ENCODE results near the gene GAK.

The GAK gene

DNA sequence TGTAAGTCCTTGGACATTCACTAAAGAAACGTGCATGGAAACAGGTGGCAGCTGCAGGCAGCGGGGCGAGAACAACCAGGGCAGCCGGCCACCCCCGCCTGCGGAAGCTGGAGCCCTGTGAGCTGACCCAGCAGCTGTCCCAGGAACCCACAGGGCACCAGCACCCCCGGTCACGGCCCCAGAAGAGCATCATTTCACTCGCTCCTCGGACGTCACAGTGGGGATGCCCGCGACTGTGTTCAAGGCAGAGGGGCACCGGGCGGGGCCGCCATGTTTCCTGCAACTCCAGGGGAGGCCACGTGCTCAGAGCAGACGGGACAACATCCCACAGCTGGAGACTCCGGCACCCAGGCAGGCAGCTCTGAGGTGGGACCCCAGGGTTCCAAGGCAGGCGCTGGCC lies 61.2 kb downstream of the GAK start:
- no peak for DNase-seq (ENCODE audit: low read depth)

DNA sequence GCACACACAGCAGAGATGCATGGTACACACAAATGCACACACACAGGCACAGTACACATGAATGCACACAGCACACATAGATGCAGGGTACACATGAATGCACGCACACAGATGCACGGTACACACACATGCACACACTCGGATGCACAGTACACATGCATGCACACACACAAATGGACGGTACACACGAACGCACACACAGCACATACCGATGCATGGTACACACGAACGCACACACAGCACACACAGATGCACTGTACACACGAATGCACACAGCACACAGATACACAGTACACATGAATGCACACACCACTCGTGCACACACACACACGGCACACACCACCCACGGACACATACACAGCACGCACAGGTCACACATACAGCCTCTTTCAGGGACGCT lies 62.3 kb downstream of the GAK start:
- DNase-seq (ENCODE audit: low read depth), result no peak

DNA sequence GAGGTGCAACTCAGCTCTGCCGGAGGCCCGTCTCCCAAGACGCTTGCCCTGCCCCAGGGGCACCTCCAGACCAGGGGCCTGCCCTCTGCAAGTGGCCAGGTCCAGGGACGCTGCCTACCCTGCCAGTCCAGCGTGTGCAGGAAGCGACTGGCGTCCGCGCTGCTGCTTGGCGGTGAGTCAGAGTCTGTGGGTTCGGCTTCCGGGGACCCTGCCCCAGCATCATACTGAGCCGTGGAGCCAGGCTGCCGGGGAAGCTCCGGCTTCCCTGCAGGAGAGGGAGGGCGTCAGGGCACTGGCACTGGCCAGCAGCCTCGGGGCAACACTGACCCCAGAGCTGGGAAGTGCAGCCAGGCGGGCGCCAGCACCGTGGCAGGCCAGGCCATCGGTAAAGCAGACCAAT lies 63.7 kb downstream of the GAK start:
- no peak for DNase-seq (ENCODE audit: low read depth)

DNA sequence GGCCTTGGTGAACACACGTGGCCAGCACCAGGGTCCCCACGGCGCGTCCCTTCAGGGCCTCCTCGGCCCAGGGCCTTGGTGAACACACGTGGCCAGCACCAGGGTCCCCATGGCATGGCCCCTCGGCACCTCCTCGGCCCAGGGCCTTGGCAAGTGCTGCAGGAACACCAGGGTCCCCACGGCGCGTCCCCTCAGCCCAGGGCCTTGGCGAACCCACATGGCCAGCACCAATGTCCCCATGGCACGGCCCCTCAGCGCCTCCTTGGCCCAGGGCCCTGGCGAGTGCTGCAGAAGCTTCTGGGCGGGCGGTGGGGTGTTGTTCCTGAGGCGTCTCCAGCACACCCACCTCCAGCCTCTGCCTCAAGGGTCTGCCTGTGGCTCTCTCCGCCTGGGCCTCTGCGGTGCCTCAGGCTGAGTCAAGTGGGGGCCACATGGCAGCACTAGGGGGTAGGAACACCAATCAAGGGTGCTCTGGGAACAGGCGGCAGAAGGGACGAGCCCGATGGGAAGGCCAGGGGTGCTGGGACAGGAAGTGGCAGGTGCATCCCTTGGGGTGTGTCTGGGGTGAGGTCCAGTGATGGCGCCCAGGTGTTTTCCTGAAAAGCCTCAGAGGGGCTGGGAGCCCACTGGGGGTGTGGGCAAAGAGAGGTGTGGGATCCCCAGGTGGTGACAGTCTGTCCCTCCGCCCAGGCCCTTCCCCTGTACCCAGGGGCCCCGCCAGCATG lies 64.4 kb downstream of the GAK start:
- no peak for DNase-seq (ENCODE audit: low read depth)

DNA sequence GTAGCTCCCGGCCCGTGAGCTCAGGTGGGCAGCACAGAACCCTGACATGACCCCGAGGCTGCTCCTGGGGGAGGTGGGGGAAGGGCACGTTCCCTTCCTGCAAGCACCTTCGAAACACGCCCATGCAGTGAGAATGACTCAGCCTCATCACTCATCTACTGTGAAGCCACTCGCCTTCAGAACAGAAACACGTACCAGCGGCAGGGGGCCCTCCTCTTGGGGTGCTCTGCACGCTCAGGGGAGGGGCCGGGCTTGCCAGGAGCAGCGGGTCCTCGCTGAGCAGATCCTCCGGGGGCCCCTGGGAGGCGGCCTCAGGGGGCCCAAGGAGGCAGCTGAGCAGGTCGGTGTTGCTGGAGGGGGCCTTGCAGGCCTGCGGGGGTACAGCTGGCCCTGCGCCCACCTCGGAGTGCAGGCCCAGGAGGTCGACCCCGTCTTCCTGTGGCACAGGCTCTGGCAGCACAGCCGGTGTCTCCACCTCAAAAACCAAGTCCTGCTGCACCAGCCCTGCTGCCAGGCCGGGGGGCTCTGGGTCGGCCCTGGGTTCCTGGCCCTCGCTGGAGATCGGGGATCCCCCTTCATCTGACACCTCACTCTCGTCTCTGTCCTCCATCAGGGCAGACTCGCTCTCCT lies 65.2 kb downstream of the GAK start:
- no peak for DNase-seq (ENCODE audit: low read depth)

DNA sequence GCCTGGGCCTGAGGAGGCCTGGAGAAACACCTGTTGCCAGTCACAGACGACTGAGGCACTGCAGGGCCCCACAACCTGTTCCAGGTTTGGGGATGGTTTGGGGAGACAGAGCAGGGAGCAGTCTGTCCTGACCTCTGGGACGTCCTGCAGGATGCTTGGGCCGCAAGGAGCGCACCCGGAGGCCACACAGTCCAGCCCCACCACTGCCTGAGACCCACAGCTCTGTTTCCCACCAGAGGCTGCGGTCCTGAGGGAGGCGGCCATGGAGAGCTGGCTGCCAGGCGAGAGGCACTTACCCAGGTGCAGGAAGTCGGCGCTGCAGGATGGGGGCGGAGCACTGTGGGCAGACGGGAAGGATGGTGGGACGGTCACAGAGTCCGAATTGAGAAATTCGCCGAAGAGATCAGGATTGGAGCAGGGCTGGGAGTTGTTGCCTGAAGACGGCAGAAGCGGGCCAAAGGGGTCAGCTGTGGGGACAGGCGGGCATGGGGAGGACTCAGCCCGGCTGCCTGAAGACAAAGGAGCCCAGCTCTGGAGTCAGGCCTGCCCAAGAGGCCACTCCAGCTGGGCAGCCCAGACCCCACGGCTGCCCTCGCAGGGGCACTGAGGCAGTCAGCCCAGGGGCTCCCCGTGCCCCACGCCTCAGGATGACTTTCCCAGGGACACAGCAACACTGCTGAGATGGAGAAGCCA lies 65.9 kb downstream of the GAK start:
- no peak for DNase-seq (ENCODE audit: low read depth)

DNA sequence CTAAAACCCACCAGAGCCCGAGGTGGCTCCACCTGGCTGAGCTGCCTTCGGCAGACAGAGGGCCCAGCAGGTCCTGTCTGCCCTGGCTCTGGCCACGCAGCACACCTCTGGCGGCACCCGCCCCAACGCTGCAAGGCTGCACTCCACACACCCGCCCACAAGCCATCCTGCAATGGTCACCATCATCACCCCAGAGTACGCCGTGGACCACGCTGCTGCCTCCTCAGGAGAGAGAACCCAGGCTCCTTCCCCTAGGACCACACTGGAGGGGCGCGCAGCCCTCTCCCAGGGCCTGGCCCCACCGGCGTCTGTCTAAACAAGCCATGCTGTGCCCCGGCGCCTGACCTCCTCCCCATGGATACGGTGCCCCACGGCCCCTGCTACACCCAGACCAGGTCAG lies 66.5 kb downstream of the GAK start:
- no peak for DNase-seq (ENCODE audit: low read depth)

DNA sequence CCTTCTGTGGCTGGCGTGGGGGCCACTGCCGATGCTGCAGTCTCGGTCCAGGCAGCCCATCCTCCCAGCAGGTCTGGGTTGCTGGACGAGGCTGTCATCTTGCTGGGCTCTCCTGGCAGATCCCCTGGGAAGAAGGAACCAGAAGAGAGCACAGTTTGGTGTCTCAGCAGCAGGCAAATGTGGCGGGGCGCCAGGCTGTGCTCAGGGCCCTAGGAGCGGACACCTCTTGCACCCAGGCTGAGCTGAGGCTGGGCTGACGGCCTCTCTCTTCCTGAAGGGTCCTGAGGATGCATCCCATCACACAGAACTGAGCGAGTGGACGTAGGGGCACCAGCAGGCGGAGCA lies 67.0 kb downstream of the GAK start:
- DNase-seq (ENCODE audit: low read depth), result no peak

DNA sequence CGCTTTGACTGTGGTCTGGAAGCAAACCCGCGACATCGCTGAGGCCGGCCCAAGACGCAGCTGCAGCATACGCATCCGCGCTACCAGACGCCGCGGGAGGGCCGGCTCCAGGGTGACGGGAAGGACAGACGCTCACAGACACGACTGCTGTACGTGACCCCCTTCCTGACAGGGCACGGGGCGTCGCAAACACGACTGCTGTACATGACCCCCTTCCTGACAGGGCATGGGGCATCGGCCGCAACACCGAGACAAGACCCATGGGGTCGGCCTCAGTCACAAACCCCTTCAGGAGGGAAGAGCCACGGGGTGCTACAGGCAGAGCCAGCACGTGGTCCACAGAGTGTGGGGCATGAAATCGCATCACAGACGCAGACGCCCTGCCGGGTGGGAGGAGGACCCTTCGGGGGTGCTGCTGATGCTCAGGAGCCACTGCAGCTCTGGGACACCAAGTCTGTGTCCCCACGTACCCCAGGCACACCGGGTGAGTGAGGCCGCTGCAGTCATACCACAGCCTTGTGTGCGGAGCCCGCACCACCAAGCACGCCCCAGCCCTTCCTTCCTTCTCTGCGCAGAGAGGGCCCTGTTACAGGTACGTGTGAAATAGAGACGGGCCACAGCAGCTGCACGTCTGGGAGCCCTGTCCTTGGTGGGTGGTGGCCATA lies 67.5 kb downstream of the GAK start:
- no peak for DNase-seq (ENCODE audit: low read depth)

DNA sequence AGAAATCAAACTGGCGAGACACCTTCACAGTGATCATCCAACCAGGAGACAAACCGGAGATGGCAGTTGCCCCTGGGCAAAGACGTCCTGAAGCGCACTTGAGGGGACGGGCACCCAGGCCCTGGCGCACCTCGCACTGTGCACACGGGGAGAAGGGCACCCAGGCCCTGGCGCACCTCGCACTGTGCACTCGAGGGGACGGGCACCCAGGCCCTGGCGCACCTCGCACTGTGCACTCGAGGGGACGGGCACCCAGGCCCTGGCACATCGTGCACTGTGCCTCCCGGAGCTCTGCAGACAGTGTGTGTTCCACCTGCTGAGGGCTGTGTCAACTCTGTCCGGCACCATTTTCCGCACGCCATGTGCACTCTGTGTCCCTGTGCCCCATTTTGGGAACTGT lies 71.6 kb downstream of the GAK start:
- no peak for DNase-seq (ENCODE audit: low read depth)

DNA sequence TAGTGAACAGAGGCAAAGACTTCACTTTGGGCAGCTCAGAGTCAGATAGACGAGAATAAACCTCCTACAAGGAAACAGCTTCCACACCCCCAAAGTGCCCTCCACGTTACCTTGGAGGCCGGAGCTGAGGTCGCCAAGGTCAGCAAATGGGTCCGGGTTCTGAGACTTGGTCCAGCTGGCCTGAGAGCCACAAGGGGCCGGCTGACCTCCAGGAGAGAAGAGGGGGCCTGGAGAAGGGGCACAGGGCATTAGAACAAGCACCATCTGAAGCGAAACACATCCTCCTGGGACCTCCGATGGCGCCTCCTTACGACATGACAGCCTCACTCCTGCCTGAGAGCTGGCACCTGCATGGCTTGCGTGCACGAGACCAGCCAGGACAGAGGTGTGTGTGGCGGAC lies 72.6 kb downstream of the GAK start:
- DNase-seq (ENCODE audit: low read depth), result no peak

DNA sequence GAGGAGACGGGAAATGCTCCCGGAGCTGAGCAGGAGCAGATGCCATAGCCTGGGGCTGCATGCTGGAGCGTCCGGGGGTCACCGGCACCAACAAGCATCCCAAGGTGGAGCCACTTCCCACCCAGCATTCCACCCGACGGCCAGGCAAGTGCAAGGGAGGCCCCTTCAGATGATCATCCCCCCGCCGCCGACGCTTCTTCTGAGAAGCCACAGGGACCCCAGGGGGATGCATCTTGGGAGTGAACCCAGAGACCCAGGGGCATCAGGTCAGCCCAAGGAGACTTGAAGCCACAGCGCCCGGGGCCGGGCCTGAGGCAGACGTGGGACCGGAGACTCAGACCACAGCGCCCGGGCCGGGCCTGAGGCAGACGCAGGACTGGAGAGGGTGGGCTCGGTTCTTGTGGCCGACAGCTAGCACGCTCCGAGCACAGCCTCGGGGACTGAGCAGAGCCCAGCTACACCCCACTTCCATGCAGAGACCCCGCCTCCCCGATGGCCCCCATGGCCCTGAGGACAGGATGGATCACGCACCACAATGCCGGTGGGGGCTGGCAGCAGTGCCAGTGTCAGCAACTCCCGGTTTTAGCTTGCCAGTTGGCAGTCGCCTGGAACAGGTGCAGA lies 73.2 kb downstream of the GAK start:
- DNase-seq (ENCODE audit: low read depth), result no peak

DNA sequence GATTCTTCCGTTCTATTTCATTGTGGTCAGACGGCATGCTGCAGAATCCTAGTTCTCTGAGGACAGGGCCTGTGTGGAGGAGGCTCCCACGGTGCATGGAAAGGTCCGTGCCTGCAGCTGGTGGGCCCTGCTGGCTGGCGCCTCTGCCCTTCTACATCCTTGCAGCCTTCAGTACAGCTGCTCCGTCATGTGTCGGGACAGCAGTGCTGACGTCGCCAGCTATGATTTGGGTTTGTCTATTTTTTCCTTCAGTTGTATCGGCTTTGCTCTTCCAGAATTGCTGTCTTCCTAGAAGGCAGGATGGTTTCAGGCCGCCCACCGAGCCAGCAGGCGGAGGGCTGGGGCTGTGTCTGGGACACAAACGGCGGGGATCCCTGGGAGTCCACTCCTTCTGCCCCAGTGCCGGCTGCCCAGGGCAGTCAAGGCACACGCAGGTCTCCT lies 74.1 kb downstream of the GAK start:
- no peak for DNase-seq (ENCODE audit: low read depth)

DNA sequence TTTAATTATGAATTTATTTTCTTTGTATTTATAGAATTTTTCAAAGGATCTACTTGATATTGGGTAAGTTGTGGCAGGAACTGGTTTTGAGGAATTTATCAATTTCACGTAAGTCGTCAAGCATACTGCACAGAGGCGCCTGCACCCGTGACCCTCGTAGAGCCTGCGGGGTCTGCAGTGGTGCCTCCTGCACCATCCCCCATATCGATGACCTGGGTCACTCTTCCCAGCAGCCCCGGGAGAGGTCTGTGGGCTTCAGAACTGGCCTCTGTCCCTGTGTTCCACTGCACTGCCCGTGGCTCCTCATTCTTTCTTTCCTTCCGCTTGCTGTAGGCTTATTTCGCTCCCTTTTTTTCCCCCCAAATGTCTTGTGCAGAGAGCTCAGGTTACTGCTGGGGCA lies 74.7 kb downstream of the GAK start:
- DNase-seq (ENCODE audit: low read depth), result no peak

DNA sequence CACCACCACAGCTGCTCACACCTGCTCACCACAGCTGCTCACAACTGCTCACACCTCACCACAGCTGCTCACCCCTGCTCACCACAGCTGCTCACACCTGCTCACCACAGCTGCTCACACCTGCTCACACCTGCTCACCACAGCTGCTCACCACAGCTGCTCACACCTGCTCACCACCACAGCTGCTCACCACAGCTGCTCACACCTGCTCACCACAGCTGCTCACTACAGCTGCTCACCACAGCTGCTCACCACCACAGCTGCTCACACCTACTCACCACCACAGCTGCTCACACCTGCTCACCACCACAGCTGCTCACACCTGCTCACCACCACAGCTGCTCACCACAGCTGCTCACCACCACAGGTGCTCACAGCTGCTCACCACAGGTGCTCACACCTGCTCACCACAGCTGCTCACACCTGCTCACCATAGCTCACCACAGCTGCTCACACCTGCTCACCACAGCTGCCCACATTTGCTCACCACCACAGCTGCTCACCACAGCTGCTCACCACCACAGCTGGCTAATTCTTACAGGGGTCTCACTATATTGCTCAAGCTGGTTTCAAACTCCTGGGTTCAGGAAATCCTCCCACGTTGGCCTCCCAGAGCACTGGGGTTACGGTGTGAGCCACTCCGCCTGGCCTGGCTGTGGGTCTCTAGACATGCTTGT lies 75.8 kb downstream of the GAK start:
- DNase-seq (ENCODE audit: low read depth), result no peak

DNA sequence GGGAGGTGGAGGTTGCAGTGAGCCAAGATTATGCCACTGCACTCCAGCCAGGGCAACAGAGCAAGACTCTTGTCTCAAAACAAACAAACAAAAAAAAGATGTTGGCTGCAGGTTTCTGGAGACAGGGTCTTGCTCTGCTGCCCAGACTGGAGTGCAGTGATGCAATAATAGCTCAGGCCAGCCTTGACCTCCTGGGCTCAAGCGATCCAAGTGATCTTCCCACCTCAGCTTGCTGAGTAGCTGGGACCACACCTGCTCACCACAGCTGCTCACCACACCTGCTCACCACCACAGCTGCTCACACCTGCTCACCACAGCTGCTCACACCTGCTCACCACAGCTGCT lies 76.3 kb downstream of the GAK start:
- no peak for DNase-seq (ENCODE audit: low read depth)

DNA sequence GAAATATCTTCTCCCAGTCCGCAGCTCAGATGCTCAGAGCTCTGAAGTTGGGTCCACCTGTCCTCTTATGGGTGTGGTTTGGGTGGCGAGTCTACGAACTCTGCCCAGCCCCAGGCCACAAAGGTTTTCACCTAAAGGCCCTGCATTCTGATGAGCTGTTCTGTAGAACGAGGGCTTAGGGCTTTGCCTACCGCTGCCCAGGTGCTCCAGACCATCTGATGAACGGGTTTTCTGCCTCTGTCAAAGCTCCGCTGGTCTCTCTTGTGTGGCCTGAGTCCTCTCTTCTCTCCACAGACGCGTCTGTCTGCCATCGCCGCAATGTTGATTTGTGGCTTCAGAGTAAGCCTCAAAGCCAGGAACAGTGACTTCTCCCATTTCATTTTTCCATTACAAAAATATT lies 77.8 kb downstream of the GAK start:
- DNase-seq (ENCODE audit: low read depth), result no peak

DNA sequence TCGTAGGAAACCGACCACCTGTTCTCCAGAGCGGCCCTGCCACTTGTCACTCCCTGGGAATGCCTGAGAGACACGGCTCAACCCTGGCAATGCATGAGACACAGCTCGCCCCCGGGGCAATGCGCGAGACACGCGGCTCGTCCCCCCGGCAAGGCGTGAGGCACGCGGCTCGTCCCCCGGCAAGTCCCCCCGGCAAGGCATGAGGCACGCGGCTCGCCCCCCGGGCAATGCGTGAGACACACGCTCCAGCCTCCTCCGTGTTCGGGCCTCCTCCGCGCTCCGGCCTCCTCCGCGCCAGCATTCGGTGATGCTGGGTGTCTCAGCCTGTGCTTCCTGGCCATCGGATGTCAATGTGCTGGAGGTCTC lies 78.7 kb downstream of the GAK start:
- DNase-seq (ENCODE audit: low read depth), result no peak

DNA sequence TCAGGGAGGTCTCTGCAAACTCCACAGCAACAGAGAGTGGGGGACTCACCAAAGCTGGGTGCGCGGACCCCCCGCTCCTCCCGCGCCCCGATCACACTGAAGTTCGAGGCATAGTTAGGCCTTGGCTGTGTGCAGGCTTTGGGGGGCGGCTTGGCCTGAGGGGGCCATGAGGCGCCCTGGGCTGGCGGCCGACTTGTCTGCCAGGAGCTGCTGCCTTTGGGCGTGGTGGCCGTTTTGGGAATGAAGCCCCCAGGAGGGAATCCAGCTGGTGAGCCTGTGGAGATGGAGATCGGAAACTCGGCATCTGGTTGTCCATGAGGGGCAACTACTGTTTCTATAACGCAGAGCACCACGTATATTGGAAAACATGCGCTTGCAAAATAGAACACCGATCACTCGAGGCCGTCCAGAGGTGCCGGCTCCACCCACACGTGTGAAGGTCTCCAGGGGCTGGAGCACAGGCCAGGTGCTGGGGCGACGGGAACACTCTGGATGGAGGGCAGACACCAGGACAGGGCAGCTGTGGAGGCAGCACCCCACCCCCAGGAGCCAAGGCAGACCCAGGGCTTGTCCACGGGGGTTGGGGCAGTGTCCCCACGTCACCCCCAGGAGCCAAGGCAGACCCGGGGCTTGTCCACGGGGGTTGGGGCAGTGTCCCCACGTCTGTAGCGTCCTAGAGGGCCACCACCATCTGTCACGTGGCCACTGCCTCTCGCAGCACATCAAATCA lies 80.2 kb downstream of the GAK start:
- DNase-seq (ENCODE audit: low read depth), result no peak

DNA sequence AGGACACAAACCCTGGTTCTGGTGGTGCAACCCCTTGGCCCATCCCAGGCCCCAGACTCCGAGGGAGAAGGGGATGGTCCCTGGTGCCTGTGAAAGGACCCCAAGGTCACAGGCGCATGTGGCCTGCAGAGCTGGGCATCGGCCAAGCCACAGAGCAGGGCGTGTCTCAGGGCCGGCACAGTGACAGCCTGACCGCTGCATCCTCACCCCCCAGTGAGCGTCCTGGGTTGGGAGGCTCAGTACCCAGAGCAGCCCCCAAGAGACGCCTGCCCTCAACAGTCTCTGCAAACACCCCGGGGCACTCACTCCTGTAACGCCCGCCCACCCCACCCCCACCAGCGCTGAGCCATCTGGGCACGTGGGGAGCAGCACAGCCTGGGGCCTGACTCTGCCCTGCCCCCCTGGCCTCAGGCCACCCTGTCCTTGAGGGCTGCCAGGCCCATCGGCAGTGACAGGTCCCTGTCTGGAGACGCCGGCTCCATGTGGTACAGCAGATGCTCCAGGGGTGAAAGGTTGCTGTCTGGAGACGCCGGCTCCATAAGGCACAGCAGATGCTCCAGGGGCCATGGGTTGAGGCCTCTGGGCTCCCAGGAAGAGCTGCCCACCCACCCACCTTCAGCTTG lies 81.7 kb downstream of the GAK start:
- DNase-seq (ENCODE audit: low read depth), result no peak
